Lower lobe of right lung (tissue), 2 donors: Measurements from ENCODE around the gene ZNF280C. TPM values are rescaled to one million over a fixed set of nuclear protein-coding genes. Genes with fewer than 3 reads are reported as not detected.

Source experiments
- ATAC-seq, 2 donors: fragments of 200-7000 bp; cut with Tn5 transposase; one replicate each; pipeline ENCODE4 v1.9.1; 2020 to 2022; ENCODE audit warnings: mild to moderate bottlenecking in 2 of 2, moderate library complexity in 2 of 2
- DNase-seq: peaks from one replicate; pipeline ENCODE4 v3.0.0-alpha.2; 2020
- H3K27ac ChIP-seq: fragments of 200-600 bp; one replicate; pipeline ENCODE4 v1.8.0; 2022
- H3K27me3 ChIP-seq: fragments of 200-600 bp; one replicate; pipeline ENCODE4 v1.8.0; 2022; ENCODE audit warnings: low read depth
- H3K36me3 ChIP-seq: fragments of 200-600 bp; one replicate; pipeline ENCODE4 v1.8.0; 2022; ENCODE audit warnings: mild to moderate bottlenecking
- H3K4me1 ChIP-seq: fragments of 200-600 bp; one replicate; pipeline ENCODE4 v1.8.0; 2022
- H3K4me3 ChIP-seq: fragments of 200-600 bp; one replicate; pipeline ENCODE4 v1.8.0; 2022; ENCODE audit warnings: mild to moderate bottlenecking
- H3K9me3 ChIP-seq: fragments of 200-600 bp; one replicate; pipeline ENCODE4 v1.8.0; 2022
- intact Hi-C: fragments of 100-400 bp; cut with DNase I; formaldehyde crosslinking; loops from one replicate; pipeline ENCODE4 v1.11.0; 2022
- total RNA-seq: library from RNA; stranded (reverse); fragmentation: NEBNext Ultra II Directional; extraction: Animal tissue kit (Norgen Biotek cat#: 25700); gene quantifications from one replicate; pipeline ENCODE4 v1.2.1, GENCODE V29; 2021
- TF ChIP-seq, protein P1 (sequence below): fragments of 200-600 bp; IDR thresholded peaks from one replicate; pipeline ENCODE4 v1.8.0; 2022; ENCODE audit warnings: antibody characterized with exemption, mild to moderate bottlenecking
- donor health status: DM: no; HTN: yes; CAD: no; lungs with severe emphysema.

ZNF280C gene
- total RNA-seq, 1 donor from 2014 or later, result 5.6 TPM

DNA sequence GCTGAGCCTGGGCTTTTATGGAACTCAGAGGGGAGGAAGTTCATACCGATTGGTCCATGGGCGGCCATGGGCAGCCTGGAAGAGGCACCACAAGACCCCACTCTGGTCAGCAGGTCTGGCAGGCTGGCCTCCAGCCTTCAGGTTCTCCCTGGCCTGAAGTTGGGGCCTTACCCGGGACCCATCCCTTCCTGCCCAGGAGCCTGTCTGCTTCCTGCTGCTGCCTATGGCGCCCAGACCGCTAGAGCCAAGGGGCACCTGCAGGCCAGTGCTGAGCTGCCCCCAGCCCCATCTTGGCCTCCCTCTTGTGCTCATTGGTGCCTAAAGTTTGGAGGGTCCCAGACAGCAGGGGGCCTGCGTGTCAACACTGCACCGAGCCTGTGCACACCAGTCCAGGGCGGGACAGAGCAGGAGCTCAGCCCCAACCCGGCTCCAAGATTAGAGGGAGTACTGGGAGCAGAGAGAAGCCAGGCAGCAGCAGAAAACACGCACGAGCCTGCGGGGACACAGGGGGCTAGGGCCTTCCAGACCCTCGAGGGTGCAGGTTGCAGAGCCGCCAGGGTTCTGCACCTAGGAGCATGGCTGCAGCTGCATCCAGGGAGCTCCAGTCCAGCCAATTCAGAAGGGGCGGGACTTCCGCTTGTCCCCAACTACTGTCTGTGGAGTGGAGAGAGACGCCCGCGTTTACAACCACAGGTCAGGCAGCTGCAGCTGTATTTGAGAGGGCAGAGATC, 30.7 kb upstream of the ZNF280C start:
- Histone ChIP-seq H3K27ac (no peak overlapping the region), H3K36me3 (no peaks in the 10 kb centered on the region), H3K4me1 (no peaks in the 10 kb centered on the region), H3K9me3 (no peaks in the 10 kb centered on the region), H3K27me3 (no peaks in the 10 kb centered on the region), H3K4me3 (no peak overlapping the region)
- TF ChIP-seq, protein P1, sequence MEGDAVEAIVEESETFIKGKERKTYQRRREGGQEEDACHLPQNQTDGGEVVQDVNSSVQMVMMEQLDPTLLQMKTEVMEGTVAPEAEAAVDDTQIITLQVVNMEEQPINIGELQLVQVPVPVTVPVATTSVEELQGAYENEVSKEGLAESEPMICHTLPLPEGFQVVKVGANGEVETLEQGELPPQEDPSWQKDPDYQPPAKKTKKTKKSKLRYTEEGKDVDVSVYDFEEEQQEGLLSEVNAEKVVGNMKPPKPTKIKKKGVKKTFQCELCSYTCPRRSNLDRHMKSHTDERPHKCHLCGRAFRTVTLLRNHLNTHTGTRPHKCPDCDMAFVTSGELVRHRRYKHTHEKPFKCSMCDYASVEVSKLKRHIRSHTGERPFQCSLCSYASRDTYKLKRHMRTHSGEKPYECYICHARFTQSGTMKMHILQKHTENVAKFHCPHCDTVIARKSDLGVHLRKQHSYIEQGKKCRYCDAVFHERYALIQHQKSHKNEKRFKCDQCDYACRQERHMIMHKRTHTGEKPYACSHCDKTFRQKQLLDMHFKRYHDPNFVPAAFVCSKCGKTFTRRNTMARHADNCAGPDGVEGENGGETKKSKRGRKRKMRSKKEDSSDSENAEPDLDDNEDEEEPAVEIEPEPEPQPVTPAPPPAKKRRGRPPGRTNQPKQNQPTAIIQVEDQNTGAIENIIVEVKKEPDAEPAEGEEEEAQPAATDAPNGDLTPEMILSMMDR, result no peak
- intact Hi-C loops, result no loop called here
- ATAC-seq (no peak), DNase-seq (no peak)

DNA sequence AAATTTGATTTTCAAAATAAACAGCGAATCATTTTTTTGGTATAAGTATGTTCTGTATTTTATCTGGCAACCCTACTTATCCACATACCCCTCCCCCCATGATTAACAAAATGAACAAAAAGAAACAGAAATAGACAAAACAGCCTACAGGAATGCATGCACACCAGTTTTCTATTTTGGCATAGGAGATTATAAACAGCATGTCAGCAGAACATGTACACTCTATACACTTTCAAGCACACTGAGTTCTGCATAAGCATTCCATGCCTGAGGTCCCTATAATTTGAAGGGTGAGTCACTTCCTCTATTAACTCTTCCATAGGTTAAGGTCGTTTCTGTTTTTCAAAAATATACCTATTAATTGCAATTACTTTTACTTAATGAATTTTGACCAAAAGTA, 28.0 kb upstream of the ZNF280C start:
- intact Hi-C loops, result no loop called here
- Histone ChIP-seq H3K4me3 (no peak overlapping the region), H3K36me3 (no peaks in the 10 kb centered on the region), H3K4me1 (no peaks in the 10 kb centered on the region), H3K27ac (no peak overlapping the region), H3K27me3 (no peaks in the 10 kb centered on the region), H3K9me3 (no peaks in the 10 kb centered on the region)
- ATAC-seq (no peak), DNase-seq (no peak)
- TF ChIP-seq, protein P1, result no peak

DNA sequence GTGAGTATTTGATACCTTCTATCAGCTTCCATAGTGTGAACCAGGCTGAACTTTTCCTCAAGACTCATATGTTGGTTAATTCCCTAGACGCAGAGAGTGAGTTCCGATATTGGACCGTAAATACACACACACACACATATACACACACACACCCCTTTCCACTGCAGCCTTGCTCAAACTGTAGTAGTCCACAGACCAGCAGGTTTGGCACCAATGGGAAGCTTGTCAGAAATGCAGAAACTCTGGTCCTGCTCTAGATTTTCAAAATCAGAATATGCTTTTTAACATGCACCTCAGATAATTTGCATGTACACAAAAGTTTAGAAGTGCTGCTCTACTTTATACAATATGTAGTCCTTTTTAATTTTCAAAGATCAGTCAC, 27.6 kb upstream of the ZNF280C start:
- Histone ChIP-seq H3K4me3 (no peak overlapping the region), H3K36me3 (no peaks in the 10 kb centered on the region), H3K27ac (no peak overlapping the region), H3K4me1 (no peaks in the 10 kb centered on the region), H3K27me3 (no peaks in the 10 kb centered on the region), H3K9me3 (no peaks in the 10 kb centered on the region)
- no peak for ATAC-seq
- intact Hi-C loops, result no loop called here
- TF ChIP-seq, protein P1, result no peak
- no peak for DNase-seq

DNA sequence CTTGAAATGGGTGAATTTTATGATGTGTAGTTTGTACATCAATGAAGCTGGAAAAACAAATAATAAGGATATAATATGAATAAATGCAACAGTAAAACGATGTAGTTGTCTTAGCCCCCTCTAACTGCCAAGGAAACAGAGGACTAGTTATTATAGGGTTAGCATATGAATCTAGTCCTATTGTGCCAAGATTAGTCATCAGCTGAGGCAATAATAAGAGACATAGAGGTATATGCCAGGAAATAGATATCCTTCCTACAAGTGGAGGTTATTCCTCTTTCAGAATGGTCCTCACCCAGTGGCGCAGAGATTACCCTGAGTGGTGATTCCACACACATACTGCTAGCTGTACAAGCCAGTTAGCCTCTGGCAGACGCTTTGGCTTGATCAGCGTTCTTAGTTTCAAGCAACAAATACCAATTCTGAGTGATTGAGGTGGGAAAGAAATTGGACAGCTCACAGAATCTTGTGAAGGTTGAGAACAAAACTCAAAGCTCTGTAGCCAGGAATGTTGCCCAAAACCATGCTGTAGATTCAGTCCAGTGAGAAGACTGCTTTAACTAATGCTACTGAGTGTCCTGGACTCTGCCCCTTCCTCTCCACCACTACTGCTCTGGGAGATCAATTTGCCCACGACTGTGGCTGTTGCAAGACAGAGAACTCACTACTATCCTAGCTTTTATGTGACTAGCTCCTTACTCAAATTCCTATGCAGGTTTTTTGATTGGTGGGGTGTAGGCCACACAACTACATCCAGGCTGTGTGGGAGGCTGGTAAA, 27.0 kb upstream of the ZNF280C start:
- no peaks in the 10 kb centered on the region for H3K36me3 ChIP-seq
- no peaks in the 10 kb centered on the region for H3K9me3 ChIP-seq
- H3K4me1 ChIP-seq, result no peaks in the 10 kb centered on the region
- intact Hi-C loops, result no loop called here
- ATAC-seq (no peak), DNase-seq (no peak)
- H3K4me3 ChIP-seq, result no peak overlapping the region
- TF ChIP-seq, protein P1, result no peak
- no peak overlapping the region for H3K27ac ChIP-seq
- no peaks in the 10 kb centered on the region for H3K27me3 ChIP-seq

DNA sequence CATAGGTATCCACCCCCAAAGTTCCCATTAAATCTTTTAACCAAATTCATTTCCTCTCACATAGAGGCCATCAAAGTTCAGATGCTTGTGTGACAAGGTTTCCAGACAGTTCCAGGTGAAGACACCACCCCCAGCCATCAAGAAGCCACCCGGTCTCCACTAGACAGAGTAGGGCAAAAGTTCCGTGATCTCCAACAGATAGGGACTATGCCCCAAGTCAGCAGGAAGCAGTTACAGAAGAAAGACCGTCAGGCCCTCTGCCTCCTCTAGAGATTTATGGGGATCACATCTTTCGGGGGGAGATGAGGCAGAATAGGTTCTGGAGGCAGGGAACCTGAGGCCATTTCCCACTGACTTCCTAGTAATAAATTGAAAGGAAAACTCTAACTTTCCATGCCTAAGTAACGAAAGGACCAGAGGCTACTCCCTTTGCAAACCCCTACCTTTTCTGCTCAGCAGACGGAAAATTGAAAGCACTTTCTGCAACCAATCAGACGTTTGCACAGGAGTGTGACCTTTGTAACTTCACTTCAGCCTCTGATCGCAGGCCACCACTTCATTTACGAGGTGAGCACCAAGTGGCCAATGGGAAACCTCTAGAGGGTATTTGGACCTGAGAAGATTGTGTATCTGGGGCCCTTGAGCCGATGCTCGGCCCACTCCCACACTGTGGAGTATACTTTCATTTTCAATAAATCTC, 18.5 kb upstream of the ZNF280C start:
- TF ChIP-seq, protein P1, result no peak
- no peaks in the 10 kb centered on the region for H3K36me3 ChIP-seq
- no peaks in the 10 kb centered on the region for H3K4me1 ChIP-seq
- H3K4me3 ChIP-seq, result no peak overlapping the region
- DNase-seq (no peak), ATAC-seq (no peak)
- no peaks in the 10 kb centered on the region for H3K27me3 ChIP-seq
- no peaks in the 10 kb centered on the region for H3K9me3 ChIP-seq
- intact Hi-C loops, result no loop called here
- no peak overlapping the region for H3K27ac ChIP-seq
